Loucy (cell line): ENCODE results near the gene TMEM225B.

ENCODE experiments used
- H2AFZ ChIP-seq: fragments of 200-600 bp; sonication (generic); 2 replicates; pipeline ENCODE4 v1.6.0; 2016; ENCODE audit warnings: antibody characterized with exemption, mild to moderate bottlenecking, low read length, moderate library complexity
- H3F3A ChIP-seq: fragments of 200-600 bp; 2 replicates; pipeline ENCODE4 v1.6.0; 2016; ENCODE audit warnings: antibody characterized with exemption, low read depth, mild to moderate bottlenecking
- H3K27me3 ChIP-seq: fragments of 200-600 bp; sonication (generic); 2 replicates; pipeline ENCODE4 v1.6.1; 2014; ENCODE audit warnings: low read length, mild to moderate bottlenecking; ENCODE audit not compliant: insufficient read depth, poor library complexity, severe bottlenecking
- H3K36me3 ChIP-seq: fragments of 200-600 bp; sonication (generic); 2 replicates; pipeline ENCODE4 v1.6.1; 2016; ENCODE audit warnings: low read length; ENCODE audit not compliant: insufficient read depth
- H3K4me1 ChIP-seq: fragments of 200-600 bp; sonication (generic); 2 replicates; pipeline ENCODE4 v1.5.1; 2014; ENCODE audit warnings: low read length, mild to moderate bottlenecking; ENCODE audit not compliant: insufficient read depth, poor library complexity, severe bottlenecking
- H3K4me2 ChIP-seq: fragments of 200-600 bp; sonication (generic); 2 replicates; pipeline ENCODE4 v1.6.0; 2014; ENCODE audit warnings: antibody characterized with exemption, low read length, low read depth, mild to moderate bottlenecking; ENCODE audit not compliant: poor library complexity, severe bottlenecking
- H3K4me3 ChIP-seq: fragments of 200-600 bp; sonication (generic); 2 replicates; pipeline ENCODE4 v1.5.1; 2014; ENCODE audit warnings: low read length, mild to moderate bottlenecking, mixed read lengths; ENCODE audit not compliant: poor library complexity, severe bottlenecking
- H3K79me2 ChIP-seq: fragments of 200-600 bp; sonication (generic); 2 replicates; pipeline ENCODE4 v1.6.1; 2014; ENCODE audit warnings: low read length; ENCODE audit not compliant: insufficient read depth
- H3K9ac ChIP-seq: fragments of 200-600 bp; sonication (generic); 2 replicates; pipeline ENCODE4 v1.6.0; 2014; ENCODE audit warnings: mild to moderate bottlenecking, low read depth, low read length, moderate library complexity; ENCODE audit not compliant: poor library complexity, severe bottlenecking
- H3K9me2 ChIP-seq: fragments of 200-600 bp; sonication (generic); replicated peaks from 2 replicates; pipeline ENCODE4 v1.6.1; 2016; ENCODE audit warnings: low read depth, low read length, mixed read lengths
- H3K9me3 ChIP-seq: fragments of 200-600 bp; sonication (generic); 2 replicates; pipeline ENCODE4 v1.6.1; 2014; ENCODE audit warnings: mild to moderate bottlenecking, antibody characterized with exemption, low read length, low read depth; ENCODE audit not compliant: insufficient read depth
- H4K20me1 ChIP-seq: fragments of 200-600 bp; sonication (generic); 2 replicates; pipeline ENCODE4 v1.6.0; 2014; ENCODE audit warnings: antibody characterized with exemption, low read length, mild to moderate bottlenecking; ENCODE audit not compliant: insufficient read depth, poor library complexity, severe bottlenecking
- EZH2phosphoT487 ChIP-seq: fragments of 200-600 bp; IDR thresholded peaks from 2 replicates; pipeline ENCODE4 v1.6.1; 2018; ENCODE audit warnings: antibody characterized with exemption, mild to moderate bottlenecking, moderate library complexity, borderline replicate concordance
- TF ChIP-seq, protein P1 (sequence below): fragments of 200-600 bp; sonication (generic); conservative IDR thresholded peaks from 2 replicates; pipeline ENCODE4 v1.5.1; 2014; ENCODE audit warnings: mild to moderate bottlenecking, antibody characterized with exemption, low read length

The TMEM225B gene

DNA sequence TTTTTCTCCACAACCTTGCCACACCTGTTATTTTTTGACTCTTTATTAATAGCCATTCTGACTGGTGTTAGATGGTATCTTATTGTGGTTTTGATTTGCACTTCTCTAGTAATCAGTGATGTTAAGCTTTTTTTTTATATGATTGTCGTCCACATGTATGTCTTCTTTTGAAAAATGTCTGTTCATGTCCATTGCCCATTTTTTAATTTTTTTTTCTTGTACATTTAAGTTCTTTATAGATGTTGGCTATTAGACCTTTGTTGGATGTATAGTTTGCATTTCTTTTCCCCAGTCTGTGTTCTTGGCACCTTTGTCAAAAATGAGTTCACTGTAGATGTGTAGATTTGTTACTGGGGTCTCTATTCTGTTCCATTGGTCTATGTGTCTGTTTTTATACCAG, 47.5 kb downstream of the TMEM225B start:
- no peak for TF ChIP-seq EZH2phosphoT487
- TF ChIP-seq, protein P1, sequence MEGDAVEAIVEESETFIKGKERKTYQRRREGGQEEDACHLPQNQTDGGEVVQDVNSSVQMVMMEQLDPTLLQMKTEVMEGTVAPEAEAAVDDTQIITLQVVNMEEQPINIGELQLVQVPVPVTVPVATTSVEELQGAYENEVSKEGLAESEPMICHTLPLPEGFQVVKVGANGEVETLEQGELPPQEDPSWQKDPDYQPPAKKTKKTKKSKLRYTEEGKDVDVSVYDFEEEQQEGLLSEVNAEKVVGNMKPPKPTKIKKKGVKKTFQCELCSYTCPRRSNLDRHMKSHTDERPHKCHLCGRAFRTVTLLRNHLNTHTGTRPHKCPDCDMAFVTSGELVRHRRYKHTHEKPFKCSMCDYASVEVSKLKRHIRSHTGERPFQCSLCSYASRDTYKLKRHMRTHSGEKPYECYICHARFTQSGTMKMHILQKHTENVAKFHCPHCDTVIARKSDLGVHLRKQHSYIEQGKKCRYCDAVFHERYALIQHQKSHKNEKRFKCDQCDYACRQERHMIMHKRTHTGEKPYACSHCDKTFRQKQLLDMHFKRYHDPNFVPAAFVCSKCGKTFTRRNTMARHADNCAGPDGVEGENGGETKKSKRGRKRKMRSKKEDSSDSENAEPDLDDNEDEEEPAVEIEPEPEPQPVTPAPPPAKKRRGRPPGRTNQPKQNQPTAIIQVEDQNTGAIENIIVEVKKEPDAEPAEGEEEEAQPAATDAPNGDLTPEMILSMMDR: no peak
- Histone ChIP-seq H3K9me2 (no peaks in the 10 kb centered on the region), H3K79me2 (no peaks in the 10 kb centered on the region), H3F3A (no peaks in the 10 kb centered on the region), H3K4me1 (no peaks in the 10 kb centered on the region), H2AFZ (no peak overlapping the region), H4K20me1 (no peaks in the 10 kb centered on the region), H3K4me3 (no peak overlapping the region), H3K27me3 (no peaks in the 10 kb centered on the region), H3K9me3 (peaks cover 5% of the 10 kb centered on the region; the same call in 1 of the 2 replicates), H3K4me2 (no peak overlapping the region), H3K36me3 (peaks cover 5% of the 10 kb centered on the region; the same call in 1 of the 2 replicates), H3K9ac (no peak overlapping the region)

DNA sequence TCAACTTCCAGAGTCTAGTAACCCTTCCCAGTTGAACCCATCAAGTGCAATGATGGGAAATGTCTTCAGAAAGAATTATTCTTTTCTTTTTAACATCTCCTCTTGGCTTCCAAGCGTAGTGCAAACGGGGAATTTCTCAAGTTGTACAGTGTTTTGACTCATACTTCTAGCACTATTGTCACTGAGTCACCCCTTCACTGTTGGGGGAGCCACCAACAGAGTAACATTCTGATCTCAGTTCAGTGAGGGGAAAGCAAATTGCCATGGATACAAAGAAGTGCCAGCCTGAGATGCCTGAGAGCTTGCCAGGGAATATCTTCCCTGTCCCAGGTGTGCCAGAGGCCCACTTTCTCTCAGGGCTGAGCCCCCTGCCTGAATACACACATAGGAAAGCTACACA, 50.8 kb downstream of the TMEM225B start:
- TF ChIP-seq, protein P1: no peak
- TF ChIP-seq EZH2phosphoT487: no peak
- Histone ChIP-seq H3K9ac (no peak overlapping the region), H3K4me2 (no peak overlapping the region), H3F3A (no peaks in the 10 kb centered on the region), H3K36me3 (peaks cover 5% of the 10 kb centered on the region; the same call in 1 of the 2 replicates), H2AFZ (no peak overlapping the region), H3K4me3 (no peak overlapping the region), H3K9me3 (peaks cover 5% of the 10 kb centered on the region; the same call in 1 of the 2 replicates), H3K9me2 (no peaks in the 10 kb centered on the region), H3K27me3 (no peaks in the 10 kb centered on the region), H3K79me2 (no peaks in the 10 kb centered on the region), H3K4me1 (no peaks in the 10 kb centered on the region), H4K20me1 (no peaks in the 10 kb centered on the region)

DNA sequence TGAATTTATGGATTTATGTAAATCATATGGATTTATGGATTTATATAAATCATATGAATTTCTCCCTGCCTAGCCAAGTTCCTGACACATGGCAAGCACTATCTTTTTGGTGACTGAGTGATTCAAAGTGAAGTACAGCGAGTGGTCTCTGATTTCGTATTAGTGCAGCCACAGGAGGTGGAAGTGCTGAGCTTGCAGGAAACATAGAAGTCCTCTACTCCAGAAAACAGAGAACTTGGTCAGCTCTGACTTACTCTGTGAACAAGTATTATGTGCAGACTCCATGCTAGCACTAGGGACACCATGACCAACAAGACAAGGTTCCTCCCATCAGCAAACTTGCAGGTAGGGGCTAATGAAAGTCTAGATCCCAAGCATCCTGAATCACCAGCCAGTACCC, 53.2 kb downstream of the TMEM225B start:
- H3K27me3 ChIP-seq: no peaks in the 10 kb centered on the region
- no peak overlapping the region for H3K4me2 ChIP-seq
- no peaks in the 10 kb centered on the region for H3F3A ChIP-seq
- no peaks in the 10 kb centered on the region for H3K9me2 ChIP-seq
- no peaks in the 10 kb centered on the region for H3K79me2 ChIP-seq
- no peak overlapping the region for H3K9ac ChIP-seq
- no peaks in the 10 kb centered on the region for H3K9me3 ChIP-seq
- H2AFZ ChIP-seq: no peak overlapping the region
- TF ChIP-seq, protein P1: no peak
- TF ChIP-seq EZH2phosphoT487: no peak
- H4K20me1 ChIP-seq: no peaks in the 10 kb centered on the region
- H3K36me3 ChIP-seq: no peaks in the 10 kb centered on the region; the same call in 1 of the 2 replicates
- no peaks in the 10 kb centered on the region for H3K4me1 ChIP-seq
- no peak overlapping the region for H3K4me3 ChIP-seq
